ENCODE data around the gene ESYT2. TPM values are rescaled to one million over a fixed set of nuclear protein-coding genes. Genes with fewer than 3 reads are reported as not detected.
"Not testable (repeated sequence)": the region's sequence is repeated elsewhere in the genome, so short reads cannot be mapped to it uniquely, and the experiment has no call there.

The ESYT2 gene
- 10 to 100 TPM; 46.1 to 57.8 (median 52.5) TPM for total RNA-seq (2021; fragmentation: NEBNext Ultra II Directional; extraction: Animal tissue kit (Norgen Biotek cat#: 25700))
- long read RNA-seq, full-length matches to known transcripts, result 5 of 26 reads
- long read RNA-seq, partial matches to known transcripts, result 9 of 26 reads
- long read RNA-seq, other reads (novel, unspliced or antisense), result 12 of 26 reads

DNA sequence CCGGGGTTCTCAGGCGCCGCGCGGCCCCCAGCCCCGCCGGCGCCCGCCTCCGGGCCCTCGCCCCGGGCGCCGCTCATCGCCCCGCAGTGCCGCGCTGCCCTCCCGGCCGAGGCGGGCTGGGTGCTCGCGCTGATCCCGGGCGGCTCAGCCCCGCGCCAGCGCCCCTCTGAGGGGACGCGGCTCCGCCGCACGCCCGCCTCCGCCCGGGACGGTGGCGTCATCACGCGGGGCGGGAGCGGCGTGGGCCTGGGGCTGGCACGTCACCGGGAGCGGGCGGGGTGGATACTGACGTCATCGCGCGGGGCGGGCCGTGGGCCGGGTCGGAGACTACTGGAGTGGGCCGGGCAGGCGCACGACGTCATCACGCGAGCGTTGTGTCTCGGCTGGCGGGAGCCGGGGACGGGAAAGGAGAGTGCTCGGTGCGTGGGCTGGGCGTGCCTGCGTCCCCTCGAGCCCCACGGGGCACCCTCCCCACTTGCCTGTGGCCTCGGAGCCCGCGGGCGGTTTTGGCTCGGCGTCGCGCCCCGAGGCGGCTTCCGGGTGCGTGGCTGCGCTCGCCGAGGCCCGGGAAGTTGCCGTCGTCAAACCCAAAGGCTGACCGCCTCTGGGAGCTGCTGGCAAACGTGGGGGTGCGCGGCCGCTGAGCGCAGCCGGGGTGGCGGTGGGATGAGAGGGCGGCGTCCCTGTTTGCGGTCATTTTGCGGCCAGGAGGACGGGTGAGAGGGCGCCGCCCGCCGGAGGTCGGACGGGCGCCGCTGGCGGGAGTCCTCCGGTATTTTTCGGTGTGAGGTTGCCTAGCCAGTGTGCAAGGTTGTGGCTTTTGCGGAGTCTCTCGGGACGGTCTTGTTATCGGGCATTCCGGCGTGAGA is at the start of gene ESYT2:
Gene ESYT2, minus strand, starts transcription at position 168 of the 869 bp plus-strand sequence. Its CDS starts 91 bp downstream, at position 77.
- Mint-ChIP-seq H3K4me1 (ENCODE audit: low read depth) (peaks cover 20% of the 10 kb centered on the region), H3K9me3 (no peaks in the 10 kb centered on the region), H3K4me3 (peak within 1 kb of the TSS; percentile 92), H3K36me3 (ENCODE audit: low read depth) (peaks cover 14% of the 10 kb centered on the region; the same call in 1 of the 2 replicates), H3K27ac (peak within 1 kb of the TSS; percentile 86), H3K27me3 (ENCODE audit: insufficient read depth) (peaks cover 2% of the 10 kb centered on the region; the same call in 1 of the 2 replicates)
- peak; percentile 95 for DNase-seq
- TF ChIP-seq, protein P1, sequence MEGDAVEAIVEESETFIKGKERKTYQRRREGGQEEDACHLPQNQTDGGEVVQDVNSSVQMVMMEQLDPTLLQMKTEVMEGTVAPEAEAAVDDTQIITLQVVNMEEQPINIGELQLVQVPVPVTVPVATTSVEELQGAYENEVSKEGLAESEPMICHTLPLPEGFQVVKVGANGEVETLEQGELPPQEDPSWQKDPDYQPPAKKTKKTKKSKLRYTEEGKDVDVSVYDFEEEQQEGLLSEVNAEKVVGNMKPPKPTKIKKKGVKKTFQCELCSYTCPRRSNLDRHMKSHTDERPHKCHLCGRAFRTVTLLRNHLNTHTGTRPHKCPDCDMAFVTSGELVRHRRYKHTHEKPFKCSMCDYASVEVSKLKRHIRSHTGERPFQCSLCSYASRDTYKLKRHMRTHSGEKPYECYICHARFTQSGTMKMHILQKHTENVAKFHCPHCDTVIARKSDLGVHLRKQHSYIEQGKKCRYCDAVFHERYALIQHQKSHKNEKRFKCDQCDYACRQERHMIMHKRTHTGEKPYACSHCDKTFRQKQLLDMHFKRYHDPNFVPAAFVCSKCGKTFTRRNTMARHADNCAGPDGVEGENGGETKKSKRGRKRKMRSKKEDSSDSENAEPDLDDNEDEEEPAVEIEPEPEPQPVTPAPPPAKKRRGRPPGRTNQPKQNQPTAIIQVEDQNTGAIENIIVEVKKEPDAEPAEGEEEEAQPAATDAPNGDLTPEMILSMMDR (IDR thresholded peaks at IDR 0.05), result peak; percentile 41; the same call in 1 of the 2 replicates

DNA sequence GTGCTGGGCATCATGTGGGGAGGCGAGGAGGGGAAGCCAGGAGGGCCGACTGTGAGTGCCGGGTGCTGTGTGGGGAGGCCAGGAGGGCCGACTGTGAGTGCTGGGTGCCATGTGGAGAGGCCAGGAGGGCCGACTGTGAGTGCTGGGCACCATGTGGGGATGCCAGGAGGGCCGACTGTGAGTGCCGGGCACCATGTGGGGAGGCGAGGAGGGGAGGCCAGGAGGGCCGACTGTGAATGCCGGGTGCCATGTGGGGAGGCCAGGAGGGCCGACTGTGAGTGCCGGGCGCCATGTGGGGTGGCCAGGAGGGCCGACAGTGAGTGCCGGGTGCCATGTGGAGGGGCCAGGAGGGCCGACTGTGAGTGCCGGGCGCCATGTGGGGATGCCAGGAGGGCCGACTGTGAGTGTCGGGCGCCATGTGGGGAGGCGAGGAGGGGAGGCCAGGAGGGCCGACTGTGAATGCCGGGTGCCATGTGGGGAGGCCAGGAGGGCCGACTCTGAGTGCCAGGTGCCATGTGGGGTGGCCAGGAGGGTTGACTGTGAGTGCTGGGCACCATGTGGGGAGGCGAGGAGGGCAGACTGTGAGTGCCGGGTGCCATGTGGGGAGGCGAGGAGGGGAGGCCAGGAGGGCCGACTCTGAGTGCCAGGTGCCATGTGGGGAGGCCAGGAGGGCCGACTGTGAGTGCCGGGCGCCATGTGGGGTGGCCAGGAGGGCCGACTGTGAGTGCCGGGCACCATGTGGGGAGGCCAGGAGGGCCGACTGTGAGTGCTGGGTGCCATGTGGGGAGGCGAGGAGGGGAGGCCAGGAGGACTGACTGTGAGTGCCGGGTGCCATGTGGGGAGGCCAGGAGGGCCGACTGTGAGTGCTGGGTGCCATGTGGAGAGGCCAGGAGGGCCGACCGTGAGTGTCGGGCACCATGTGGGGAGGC is 49.1 kb upstream of the ESYT2 start:
- DNase-seq; H3K4me1 Mint-ChIP-seq (ENCODE audit: low read depth); H3K27ac Mint-ChIP-seq; H3K9me3 Mint-ChIP-seq; H3K36me3 Mint-ChIP-seq (ENCODE audit: low read depth); H3K27me3 Mint-ChIP-seq (ENCODE audit: insufficient read depth); H3K4me3 Mint-ChIP-seq: not testable (repeated sequence)

- no peak overlapping the region for H3K27ac Mint-ChIP-seq
- no peaks in the 10 kb centered on the region for H3K4me1 Mint-ChIP-seq (ENCODE audit: low read depth)
- no peak overlapping the region for H3K4me3 Mint-ChIP-seq
- no peak for DNase-seq
- H3K27me3 Mint-ChIP-seq (ENCODE audit: insufficient read depth), result no peaks in the 10 kb centered on the region
- no peaks in the 10 kb centered on the region for H3K9me3 Mint-ChIP-seq
- peaks cover 8% of the 10 kb centered on the region; the same call in 1 of the 2 replicates for H3K36me3 Mint-ChIP-seq (ENCODE audit: low read depth)
- TF ChIP-seq, protein P1 (IDR thresholded peaks at IDR 0.05), result no peak
Observed at GRCh38 chr7:158876984-158877383, 47.7 kb upstream of the ESYT2 start.

DNA sequence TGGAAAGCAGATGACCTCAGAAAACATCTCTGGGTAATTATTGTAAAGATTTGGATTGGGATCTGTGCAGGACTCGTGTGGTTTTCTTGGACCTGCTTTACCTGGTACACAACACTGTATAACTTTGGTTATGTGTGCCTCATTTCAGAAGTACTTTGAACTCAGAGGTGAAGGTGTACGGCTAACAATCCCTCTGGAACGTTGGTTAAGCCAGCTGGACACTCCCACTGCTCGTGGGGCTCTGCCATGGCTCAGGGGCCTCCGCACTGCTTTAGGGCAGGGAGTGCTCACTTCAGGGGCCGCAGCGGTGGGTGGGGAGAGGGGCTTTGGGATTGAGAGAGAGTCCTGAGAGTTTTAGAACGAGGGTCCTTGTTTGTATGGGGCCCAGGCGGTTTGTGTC is 40.6 kb upstream of the ESYT2 start:
- TF ChIP-seq, protein P1 (IDR thresholded peaks at IDR 0.05), result no peak
- H3K27ac Mint-ChIP-seq, result no peak overlapping the region
- H3K9me3 Mint-ChIP-seq, result no peaks in the 10 kb centered on the region

DNA sequence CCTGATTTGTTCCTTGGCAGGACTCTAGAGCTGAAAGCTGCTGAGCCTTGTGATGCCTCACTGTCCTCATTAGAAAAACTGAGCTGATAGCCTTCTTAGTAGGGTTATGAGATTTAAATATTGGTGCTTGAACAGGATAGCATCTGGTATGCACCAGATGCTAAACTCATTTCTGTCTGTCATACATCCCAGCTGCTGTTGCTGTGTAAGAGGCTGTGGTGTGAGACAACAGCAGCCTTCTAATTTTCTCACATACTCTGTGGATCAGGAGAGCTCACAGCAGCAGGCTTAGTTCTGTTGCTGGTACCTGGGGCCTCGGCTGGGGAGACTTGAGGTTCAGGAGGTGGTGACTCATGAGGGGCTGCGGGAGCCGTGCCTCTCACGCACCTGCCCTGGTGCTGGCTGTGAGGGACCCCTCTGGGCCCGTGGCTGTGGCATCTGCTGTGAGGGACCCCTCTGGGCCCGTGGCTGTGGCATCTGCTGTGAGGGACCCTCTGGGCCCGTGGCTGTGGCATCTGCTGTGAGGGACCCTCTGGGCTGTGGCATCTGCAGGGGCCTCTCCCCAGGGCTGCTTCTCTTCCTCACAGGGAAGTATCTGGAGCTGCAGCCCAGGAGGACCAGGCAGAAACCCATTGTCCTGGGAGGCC is 39.6 kb upstream of the ESYT2 start:
- Mint-ChIP-seq H3K4me1 (ENCODE audit: low read depth) (peaks cover 20% of the 10 kb centered on the region), H3K27me3 (ENCODE audit: insufficient read depth) (no peaks in the 10 kb centered on the region; the same call in 1 of the 2 replicates), H3K9me3 (no peaks in the 10 kb centered on the region), H3K4me3 (no peak overlapping the region), H3K27ac (no peak overlapping the region), H3K36me3 (ENCODE audit: low read depth) (peaks cover 7% of the 10 kb centered on the region; the same call in 1 of the 2 replicates)
- DNase-seq, result no peak
- TF ChIP-seq, protein P1 (IDR thresholded peaks at IDR 0.05), result no peak

More for the DNA sequence above, 40.6 kb upstream of the ESYT2 start:
- Mint-ChIP-seq H3K27me3 (ENCODE audit: insufficient read depth) (no peaks in the 10 kb centered on the region; the same call in 1 of the 2 replicates), H3K36me3 (ENCODE audit: low read depth) (peaks cover 7% of the 10 kb centered on the region; the same call in 1 of the 2 replicates), H3K4me1 (ENCODE audit: low read depth) (peaks cover 10% of the 10 kb centered on the region), H3K4me3 (no peak overlapping the region)
- DNase-seq, result no peak

Measured in HFFc6 (cell line).